ENCODE measurements around the gene NPY4R2.
"Not testable (repeated sequence)": the region's sequence is repeated elsewhere in the genome, so short reads cannot be mapped to it uniquely, and the experiment has no call there.

The NPY4R2 gene, protein sequence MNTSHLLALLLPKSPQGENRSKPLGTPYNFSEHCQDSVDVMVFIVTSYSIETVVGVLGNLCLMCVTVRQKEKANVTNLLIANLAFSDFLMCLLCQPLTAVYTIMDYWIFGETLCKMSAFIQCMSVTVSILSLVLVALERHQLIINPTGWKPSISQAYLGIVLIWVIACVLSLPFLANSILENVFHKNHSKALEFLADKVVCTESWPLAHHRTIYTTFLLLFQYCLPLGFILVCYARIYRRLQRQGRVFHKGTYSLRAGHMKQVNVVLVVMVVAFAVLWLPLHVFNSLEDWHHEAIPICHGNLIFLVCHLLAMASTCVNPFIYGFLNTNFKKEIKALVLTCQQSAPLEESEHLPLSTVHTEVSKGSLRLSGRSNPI

GRCh38 chr10:47918475-47918874 lies at the start of gene NPY4R2:
Gene NPY4R2 (plus strand): TSS chr10:47918662. CDS start chr10:47921988, 3,326 bp downstream.
- not testable (repeated sequence) for H3K27ac ChIP-seq

GRCh38 chr10:47870887-47871286 lies 47.6 kb upstream of the NPY4R2 start:
- H3K27ac ChIP-seq, result not testable (repeated sequence)

GRCh38 chr10:47871485-47872180 lies 46.8 kb upstream of the NPY4R2 start:
- not testable (repeated sequence) for H3K27ac ChIP-seq

DNA sequence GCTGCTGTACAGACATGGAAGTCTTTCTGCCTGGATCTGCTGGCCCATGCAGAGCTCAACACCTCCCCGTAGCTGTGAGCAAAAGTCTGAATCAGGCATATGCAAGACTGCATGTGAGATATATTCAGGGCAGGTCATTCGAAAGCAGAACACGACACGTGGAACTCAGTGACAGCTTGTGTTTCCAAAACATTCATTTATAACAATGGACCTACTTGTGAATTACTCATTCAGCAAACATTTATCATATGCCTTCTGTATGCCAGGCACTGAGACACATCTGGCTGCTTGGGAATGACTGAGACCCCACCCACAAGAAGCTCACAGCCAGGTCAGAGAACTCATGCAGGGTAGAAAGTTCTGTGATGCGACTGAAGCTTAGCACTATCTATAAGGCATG lies 46.2 kb upstream of the NPY4R2 start:
- H3K27ac ChIP-seq, result not testable (repeated sequence)

DNA sequence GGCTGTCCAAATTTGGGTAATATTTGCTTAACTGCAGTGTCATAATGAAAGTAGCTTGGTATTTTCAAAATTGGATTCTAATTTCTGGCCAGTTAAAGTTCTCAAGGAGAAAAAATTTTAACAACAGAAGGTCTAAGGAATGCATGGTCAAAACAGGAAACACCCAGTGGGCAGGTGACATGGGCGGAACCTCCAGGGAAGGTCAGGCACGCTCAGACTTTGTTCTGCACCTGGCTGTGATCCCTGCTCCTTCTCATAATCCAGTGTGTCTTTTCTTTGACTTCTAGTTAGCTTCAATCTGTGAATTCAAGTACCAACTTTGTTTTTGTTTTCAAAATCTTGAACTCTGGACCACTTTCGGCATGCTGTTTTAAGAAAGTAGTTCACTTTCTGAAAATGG lies 34.2 kb upstream of the NPY4R2 start:
- H3K27ac ChIP-seq, result not testable (repeated sequence)

DNA sequence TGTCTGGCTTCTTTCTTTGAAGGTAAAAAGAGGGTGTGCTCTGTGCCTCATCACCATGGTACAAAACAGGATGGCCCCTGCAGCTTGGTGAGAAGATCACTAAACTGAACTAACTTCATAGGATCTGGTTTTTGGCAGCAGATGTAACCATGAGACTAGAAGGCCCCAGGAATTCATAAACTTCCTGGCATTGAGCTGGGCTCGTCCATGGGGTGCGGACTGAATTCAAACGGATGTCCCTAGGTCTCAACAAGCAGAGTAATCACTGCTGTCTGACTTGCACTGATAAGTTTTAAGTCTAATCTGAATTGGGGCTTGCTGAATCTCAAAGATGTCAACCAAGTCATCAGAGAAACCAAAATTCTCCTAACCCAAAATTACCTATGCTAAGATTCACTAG lies 33.5 kb upstream of the NPY4R2 start:
- H3K27ac ChIP-seq, result not testable (repeated sequence)

- H3K27ac ChIP-seq, result not testable (repeated sequence)
Observed at GRCh38 chr10:47886356-47886755, 32.1 kb upstream of the NPY4R2 start.

DNA sequence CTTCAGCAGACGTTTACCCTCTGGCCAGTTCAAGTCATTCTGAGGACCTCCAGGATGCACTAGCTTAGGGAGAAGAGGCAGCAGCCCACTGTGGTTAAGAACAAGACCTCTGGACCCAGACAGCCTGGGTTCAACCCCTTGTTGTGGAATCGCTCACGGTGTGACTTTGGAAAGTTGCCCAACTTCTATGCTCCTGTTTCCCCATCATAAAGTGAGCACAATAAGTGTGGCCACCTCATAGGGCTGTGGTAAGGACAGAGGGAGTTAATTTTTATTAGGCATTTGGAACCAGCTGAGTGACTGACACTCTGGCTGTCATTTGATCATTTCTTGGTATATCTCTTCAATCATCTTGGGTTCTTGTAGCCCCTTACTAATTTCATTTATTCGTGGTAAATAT lies 31.6 kb upstream of the NPY4R2 start:
- H3K27ac ChIP-seq, result not testable (repeated sequence)

DNA sequence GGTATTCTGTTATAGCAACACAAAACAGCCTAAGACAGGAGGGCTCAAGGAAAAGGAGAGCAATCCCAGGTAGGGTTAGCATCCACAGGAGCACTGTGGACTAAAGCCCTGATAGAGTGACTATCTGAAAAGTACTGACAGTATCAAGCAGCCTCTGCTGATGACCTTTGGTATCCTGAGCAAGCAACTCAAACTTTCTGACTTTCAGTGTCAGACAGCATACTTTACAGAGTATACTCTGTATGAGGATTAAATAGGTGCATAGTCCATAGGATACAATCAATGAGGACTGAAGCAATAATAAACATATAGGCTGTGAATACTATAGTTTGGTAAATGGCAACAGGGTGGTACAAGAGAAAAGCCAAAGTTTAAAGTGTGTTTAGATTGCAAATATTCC lies 27.7 kb upstream of the NPY4R2 start:
- H3K27ac ChIP-seq, result not testable (repeated sequence)

DNA sequence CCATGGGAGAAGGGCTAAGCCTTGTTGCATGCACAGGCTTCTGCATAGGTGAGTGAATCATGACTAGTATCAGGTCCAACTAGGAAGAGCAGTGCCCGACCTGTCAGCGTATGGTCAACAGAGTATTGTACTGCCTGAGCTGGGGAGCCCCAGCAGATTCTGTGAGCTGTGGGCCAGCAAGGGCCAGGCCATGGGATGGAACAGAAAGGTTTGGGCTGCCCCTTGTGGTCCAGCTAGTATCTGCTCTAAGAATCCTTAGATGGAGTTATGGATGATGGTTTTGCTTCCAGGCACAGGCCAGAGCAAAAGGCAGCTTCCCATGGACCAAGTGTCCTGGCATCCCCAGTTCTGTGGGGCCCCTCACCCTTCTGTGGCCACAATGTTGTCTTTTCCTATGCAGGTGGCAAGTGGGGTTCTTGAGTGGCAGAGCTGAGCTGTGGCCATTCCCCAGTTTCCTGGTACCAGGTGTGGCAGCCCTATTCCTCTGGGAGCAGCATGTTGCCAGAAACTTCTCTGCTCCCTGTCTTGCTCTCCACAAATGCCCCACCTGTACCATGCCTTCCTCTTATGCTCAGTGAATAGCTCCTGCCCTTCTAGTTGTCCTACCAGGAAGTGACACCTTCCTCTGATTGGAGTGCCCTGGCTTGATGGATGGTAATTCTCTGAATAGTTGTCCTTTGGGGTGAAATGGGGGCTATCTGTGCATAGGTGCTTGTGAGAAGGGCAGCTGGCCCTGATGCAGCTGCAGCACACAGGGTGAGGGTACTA lies 25.8 kb upstream of the NPY4R2 start:
- H3K27ac ChIP-seq, result not testable (repeated sequence)

GRCh38 chr10:47894571-47894970 lies 23.9 kb upstream of the NPY4R2 start:
- H3K27ac ChIP-seq, result not testable (repeated sequence)

DNA sequence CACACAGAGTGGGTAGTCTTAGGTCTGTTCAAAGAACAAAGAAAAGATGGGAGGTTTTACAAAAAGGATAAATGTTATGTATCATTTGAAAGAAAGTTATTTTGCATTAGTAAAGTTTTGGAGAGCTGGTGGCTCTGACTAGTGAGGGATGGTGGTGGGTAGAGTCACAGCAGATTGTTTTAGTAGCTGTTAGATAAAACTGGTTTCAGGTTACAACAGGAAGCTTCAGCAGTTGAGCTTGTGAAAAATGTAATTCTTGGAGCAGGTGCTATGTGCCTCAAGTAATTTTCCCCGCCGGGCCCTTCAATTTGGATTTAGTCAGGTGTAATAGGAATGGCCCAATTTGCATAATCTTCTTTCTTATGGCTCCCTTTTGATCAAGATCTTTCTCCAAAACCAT lies 20.6 kb upstream of the NPY4R2 start:
- not testable (repeated sequence) for H3K27ac ChIP-seq

GRCh38 chr10:47909333-47909732 lies 9.1 kb upstream of the NPY4R2 start:
- not testable (repeated sequence) for H3K27ac ChIP-seq

DNA sequence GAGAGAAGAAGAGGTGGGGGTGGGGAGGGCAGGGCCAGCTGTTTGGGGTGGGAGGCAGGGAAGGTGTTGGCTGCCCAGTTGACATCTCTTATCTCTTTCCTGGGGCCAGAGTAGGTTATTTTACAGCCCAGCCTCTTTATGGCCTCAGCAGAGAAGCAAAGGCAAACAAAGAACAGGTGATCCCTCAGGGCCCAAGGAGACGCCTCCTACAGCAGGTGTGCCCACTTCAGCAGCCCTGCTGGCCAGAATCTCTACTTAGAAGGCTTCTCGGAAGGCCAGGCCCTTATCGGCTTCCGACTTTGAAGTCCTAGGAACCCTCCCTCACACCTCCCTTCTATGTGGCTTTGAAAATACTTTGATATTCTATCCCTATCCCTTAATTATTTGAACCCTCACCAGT lies 8.0 kb upstream of the NPY4R2 start:
- H3K27ac ChIP-seq, result not testable (repeated sequence)

- not testable (repeated sequence) for H3K27ac ChIP-seq
Observed at GRCh38 chr10:47914052-47914451, 4.4 kb upstream of the NPY4R2 start.

DNA sequence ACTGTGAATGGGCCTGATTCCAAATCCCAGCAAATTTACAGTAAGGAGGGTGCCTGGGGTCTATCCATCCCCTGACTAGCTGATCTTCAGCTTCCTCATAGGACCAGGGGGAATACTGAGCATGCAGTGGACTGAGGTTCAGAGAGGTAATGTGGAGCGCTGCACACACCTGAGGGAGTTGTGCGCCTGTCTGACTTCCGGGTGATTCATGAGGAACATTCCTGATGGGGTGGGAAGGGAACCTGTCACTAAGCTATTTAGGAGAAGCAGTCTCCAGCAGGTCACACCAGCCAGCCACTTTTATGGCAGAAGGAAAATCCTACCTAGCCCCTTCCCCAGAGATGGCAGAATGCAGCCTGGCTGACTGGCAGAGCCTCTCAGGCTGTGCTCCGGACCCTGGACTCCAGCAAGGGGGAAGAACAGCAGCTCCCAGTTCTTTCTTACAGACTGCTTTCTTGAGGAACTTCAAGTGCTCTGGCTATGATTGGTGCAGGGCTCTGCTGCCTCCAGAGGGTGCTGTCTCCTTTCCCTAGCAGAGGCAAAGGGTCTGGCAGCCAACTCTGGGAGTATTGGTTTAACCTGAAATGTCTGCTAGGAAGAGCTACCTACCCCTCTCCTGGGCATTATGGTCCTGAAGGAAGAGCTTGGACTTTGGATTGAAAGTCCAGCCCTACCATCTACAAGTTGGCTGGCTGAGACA lies 2.5 kb upstream of the NPY4R2 start:
- not testable (repeated sequence) for H3K27ac ChIP-seq

DNA sequence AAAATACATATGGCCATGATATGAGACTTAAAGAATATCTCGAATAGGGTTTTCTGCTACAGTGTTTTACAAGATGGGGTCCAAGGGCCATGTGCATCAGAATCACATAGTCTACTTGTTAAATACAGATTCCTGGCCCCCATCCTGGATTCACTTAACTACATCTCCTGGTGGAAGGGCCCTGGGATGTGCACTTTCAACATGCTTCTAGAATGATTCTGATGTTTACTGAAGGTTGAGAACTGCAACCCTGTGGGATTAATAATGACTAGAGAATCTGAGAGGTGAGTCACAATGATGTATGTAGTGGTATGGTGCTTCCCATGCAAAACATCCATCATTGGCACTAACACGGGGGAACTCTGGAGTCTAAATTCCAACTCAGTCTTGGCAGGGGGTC lies 2.1 kb downstream of the NPY4R2 start:
- H3K27ac ChIP-seq, result not testable (repeated sequence)

DNA sequence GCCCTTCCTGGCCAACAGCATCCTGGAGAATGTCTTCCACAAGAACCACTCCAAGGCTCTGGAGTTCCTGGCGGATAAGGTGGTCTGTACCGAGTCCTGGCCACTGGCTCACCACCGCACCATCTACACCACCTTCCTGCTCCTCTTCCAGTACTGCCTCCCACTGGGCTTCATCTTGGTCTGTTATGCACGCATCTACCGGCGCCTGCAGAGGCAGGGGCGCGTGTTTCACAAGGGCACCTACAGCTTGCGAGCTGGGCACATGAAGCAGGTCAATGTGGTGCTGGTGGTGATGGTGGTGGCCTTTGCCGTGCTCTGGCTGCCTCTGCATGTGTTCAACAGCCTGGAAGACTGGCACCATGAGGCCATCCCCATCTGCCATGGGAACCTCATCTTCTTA lies 4.0 kb downstream of the NPY4R2 start:
- not testable (repeated sequence) for H3K27ac ChIP-seq

- H3K27ac ChIP-seq, result not testable (repeated sequence)
Observed at GRCh38 chr10:47924628-47925027, 6.2 kb downstream of the NPY4R2 start.

DNA sequence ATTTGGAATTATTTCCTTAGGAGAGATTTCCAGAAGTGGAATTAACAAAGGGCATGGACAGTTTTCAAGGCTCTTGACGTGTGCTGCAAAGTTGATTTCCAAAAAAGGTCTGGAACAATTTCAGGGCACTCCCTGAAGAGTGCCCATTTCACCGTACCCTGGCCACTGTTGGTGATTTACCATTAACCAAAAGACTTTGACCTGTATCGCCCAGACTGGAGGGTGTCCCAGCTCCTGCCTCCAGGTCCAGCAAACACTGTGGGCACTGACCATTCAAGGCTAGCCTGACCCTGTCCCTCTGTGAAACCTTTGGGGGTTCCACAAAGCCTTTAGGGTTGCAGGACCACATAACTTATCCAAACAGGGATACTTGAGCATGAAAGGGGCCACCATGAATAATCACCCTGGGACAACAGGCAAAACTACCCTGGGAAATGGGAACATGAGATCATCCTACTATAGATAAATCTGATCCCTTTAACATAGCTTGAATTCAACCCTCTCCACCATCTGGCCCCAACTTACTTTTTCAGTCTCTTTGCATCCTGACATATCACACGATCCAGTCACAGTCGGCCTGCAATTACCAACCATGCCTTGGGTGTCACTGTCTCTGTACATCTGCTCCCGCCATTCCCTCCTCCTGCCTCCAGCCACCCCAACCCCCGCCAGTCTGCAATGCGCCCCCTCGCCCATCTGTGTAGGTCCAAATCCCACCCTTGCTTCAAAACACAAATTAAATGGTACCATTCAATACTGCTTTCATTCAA lies 8.9 kb downstream of the NPY4R2 start:
- H3K27ac ChIP-seq, result not testable (repeated sequence)

DNA sequence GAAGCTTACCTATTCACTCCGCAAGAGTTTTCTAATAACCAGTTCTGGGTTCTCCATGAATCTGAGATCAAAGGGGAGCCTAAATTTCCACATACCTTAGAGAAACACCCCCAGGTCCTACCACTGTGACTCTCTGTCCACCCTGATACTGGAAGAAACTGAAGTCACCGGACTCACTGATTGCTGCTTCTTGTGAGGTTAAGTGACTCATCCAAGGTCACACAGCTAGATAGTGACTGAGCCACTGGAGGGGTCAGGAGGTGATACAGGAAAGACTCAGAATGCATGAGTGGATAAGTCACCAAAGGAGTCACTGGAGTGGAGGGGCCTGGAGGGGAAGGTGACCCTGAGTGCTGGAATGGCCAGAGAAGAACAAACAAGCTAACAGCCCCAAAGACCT lies 9.8 kb downstream of the NPY4R2 start:
- not testable (repeated sequence) for H3K27ac ChIP-seq

Data from C4-2B (cell line).